GM19023 (cell line): ENCODE measurements around the gene PPARG.
"Not testable (repeated sequence)": the region's sequence is repeated elsewhere in the genome, so short reads cannot be mapped to it uniquely, and the experiment has no call there.

Experiments
- ATAC-seq: cut with Tn5 transposase; IDR thresholded peaks from one replicate; pipeline ENCODE4 v1.9.1; 2021; ENCODE audit warnings: mild to moderate bottlenecking, moderate library complexity; ENCODE audit not compliant: unreplicated experiment

PPARG gene

DNA sequence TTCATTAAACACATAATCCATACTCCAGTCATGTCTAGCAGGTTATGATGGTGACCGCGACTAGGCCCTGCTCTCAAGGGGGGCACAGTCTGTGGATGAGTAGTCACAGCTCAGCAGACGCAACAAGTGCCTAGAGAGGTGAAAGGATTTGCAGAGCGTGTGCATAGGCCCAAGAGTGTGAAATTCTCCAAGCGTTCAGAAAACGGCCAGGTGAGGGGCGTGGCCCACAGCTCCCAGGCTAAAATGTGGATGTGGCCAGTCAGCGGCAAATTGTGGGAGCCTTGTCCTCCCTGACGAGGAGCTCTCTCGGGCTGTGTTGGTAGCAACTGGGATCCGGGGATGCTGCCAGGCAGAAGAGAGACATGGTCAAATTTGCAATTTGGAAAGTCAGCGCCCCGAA, 149.0 kb downstream of the PPARG start:
- ATAC-seq: no peak

DNA sequence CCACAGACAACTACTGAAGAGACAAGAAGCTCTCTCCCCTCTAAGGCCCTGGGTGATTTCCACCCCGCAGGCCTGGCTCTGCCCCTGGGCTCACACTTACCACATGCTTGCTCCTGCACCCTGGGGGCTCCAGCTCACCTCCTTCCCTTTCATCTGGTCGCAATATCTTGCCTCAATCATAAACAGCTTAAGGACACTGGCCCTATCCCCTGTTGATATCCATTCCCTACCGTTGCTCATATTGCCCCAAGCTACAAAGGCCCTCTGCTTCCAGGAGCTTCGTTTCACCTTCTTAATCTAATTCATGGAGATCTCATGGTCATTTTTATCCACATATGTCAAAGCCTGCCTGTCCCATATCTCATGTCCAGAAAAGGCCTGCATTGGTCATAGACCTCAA, 149.4 kb downstream of the PPARG start:
- ATAC-seq: no peak

DNA sequence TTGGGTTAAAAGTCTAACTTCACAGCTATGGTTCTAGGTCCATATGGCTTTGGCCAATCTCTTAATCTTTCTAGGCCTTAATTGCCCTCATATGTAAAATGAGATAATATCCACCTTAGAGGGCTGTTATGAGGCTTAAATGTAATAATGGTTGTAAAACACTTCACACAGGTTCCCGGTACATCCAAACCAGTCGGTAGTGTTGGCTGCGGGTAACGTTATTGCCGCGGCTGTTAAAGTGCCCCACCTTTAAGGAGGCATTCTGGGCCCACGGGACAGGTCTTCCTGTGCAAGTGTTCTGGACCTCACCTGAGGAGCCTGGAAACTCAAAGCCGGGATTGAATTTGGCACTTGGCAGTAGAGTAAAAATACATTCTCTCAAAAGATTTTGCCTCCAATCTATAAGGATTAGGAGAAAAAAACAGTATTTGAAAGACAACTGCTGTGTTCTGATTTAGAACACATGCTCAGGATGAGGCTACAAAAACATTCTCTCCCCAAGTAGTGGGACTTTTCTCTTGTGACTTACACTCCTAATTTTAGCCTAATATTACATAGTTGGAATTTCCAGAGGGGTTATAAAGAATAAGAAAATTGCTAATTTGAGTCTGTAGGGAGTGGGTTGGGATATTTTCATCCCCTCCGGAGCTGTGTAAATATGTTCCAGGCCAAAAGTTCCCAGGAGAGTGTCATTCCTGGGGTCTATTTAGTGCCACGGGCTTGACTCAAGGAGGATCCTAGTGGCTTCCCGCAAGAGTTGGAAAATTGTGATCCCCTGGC, 150.5 kb downstream of the PPARG start:
- ATAC-seq: no peak

GRCh38 chr3:12440927-12441714, 152.3 kb downstream of the PPARG start:
- ATAC-seq: no peak

DNA sequence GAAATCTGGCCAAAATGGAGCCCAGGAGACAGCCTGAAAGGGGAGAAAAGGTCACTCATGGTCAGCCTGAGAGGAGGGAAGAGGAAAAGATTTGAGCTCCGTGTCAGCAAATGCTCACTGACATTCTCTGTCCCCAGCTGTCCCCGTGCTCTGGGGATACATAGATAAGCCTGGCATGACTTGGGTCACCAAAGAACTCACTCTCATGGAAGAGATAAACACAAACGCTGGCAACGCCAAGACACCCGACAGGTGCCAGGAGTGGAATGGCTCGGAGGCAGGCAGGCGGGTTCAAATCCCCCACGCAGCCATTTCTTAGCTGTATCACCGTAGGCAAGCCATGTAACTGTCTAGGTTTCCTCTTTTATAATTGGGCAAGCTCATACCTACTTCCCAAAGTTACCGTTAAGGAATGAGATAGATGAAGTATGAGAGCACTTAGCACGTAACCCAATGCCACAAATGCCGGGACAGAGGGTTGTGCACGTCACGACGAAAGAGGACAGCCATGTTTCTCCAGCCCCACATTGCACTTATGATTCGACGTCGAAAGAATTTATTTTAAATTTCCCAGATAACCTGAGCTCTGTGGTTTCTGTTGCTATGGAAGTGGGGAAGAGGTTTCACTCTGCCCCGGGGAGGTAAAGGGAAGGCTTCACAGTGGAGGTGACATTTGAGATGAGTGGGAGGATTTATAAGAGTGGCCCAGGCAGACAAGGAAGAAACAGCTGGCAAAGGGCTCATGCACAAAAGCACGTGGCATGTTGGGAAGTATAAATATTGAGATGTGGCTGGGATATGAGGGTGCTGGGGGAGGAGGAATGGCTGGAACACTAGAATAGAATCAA, 154.0 kb downstream of the PPARG start:
- ATAC-seq: no peak

DNA sequence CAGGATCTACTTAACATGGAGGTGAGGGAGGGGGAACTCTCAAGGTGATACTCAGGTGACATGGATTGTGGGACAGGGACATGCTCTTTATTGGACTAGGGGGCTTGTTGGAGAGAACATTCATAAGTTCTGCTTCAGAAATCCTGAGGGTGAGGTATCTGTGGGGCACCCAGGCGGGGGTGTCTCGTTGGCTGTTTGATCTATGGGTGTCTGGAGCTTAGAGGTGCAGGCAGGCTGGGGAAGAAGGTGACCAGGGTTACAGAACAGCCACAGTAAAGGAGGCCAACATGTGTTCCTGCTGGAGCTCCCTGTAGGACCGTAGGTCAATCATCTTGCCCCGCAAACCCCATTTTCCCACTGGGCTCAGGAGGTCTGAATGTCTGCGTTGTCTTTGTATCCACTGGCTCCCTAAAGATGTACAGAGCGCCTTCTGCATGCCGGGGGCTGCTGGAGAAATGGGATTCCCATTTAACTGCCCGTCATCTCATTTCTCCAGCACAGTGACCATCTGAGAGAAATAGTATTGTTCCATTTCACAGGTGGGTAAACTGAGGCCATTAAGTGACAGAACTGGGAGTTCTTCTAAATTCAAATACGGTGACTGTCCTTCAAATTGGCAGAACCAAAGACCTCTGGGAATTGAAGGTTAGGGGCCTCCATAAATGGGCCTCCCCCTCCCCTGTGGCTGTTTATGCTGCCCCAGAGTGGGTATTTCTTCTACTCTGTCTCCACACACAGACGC, 155.1 kb downstream of the PPARG start:
- ATAC-seq: no peak

DNA sequence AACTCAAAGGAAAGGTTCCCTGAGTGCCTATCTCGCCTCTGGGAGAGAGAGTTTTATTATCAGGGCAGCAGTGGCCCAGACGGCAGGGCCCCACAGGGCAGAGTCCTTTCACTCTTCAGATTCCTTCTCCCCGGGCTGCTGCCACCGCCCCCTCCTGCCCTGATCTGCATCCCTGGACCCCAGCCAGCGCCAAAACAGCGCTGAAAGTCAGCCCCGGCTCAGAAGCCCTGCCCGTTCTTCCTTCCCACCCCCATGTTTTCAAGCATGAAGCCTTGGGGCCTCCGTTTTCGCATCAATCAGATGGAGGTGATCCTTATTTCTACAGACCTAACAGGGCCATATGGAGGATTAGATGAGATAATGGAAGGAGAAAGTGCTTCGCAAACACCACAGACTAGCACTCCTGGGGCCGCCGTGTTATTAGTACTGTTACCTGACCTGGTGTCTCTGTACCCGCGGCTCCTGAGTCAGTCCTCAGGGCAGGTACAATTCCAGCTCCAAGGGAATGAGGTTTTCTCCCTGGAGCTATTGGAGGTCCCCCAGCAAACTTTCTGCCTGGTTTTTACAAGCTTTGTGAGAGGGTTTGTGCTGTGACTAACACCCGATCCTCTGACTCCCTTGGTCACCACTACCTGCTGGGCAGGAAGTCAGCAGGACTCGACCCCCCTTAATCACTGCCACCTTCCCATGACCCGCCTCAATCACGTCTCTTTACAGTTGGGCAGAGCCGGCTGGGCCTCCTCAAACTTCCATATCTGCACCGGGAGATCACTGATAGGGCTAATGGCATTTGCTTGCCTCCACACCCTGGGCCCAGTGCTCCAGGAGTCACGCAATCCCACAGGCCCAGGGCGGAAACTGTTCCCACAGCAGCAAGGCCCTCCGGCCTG, 156.0 kb downstream of the PPARG start:
- no peak for ATAC-seq

- ATAC-seq: no peak
Measured at GRCh38 chr3:12445523-12446240, 156.8 kb downstream of the PPARG start.

- no peak for ATAC-seq
Measured at GRCh38 chr3:12446298-12446697, 157.4 kb downstream of the PPARG start.

- ATAC-seq: no peak
Measured at GRCh38 chr3:12447075-12447474, 158.2 kb downstream of the PPARG start.

DNA sequence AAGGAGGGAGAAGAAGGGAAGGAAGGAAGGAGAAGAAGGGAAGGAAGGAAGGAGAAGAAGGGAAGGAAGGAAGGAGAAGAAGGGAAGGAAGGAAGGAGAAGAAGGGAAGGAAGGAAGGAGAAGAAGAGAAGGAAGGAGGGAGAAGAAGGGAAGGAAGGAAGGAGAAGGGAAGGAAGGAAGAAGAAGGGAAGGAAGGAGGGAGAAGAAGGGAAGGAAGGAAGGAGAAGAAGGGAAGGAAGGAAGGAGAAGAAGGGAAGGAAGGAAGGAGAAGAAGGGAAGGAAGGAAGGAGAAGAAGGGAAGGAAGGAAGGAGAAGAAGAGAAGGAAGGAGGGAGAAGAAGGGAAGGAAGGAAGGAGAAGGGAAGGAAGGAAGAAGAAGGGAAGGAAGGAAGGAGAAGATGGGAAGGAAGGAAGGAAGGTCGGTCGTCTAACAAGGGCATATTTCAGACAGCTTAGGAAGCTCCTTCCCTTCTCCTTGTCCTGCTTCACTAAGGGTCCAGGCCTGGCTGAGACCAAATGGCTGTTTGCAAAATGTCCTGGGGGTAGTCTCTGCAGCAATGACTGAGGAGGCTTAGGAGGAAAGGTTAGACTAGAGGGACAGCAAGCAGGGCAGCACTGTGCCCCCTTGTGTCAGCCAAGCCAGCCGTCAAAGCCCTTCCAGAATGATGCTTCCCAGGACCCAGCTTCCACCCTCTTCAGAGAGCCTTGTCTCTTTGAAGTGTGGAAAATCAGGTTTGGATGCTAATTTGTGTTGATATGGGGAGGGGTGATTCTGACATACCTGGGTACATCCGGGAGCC, 159.7 kb downstream of the PPARG start:
- ATAC-seq: not testable (repeated sequence)

DNA sequence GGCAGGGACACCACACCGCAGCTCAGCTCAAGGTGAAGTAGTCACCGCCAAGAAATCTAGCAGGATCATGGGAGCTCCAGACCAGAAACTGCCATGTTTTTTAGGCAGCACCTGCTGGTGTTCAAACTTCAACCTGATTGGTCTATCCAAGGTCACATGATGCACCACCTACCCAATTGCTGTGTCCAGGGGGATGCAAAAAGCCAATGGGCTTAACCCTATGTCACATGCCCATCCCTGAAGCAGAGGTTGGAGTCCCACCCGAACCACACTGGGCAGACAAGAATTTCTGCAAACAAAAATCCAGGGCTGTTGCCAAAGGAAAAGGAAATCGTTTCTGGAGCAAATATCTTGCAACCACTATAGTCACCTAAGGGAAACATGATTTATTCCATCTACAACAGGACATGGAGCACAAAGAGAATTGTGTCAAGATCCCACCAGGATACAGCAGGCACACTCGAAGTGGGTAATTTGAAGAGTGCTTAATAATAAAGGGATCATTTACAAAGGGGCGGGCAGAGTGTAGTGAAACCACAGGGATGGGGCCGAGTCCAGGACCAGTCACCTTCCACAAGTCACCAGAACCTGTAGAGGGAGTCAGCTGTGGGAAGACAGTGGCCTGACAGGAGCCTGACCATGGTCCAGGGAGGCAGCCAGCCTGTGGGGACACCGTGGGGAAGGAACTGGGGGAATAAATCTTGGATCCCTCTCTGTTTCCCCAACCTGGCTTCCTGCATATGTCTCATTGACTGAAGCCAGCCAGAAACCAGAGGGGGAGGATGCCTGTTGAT, 161.2 kb downstream of the PPARG start:
- ATAC-seq: no peak

DNA sequence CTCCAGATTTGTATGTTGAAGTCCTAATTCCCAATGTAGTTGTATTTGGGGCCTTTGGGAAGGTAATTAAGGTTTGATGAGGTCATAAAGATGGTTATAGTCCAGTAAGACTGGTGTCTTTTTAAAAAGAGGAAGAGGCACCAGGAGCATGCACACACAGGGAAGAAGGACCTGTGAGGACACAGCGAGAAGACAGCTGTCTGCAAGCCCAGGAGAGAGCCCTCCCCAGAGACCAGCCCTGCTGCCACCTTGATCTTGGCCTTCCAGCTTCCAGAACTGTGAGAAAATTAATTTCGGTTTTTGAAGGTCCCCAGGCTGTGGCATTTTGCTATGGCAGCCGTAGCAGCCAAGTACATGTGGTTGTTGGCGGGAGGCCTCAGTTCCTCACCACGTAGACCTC, 162.6 kb downstream of the PPARG start:
- ATAC-seq: no peak

- ATAC-seq: no peak
Measured at GRCh38 chr3:12451960-12452359, 163.1 kb downstream of the PPARG start.

GRCh38 chr3:12452361-12453330, 163.8 kb downstream of the PPARG start:
- no peak for ATAC-seq

DNA sequence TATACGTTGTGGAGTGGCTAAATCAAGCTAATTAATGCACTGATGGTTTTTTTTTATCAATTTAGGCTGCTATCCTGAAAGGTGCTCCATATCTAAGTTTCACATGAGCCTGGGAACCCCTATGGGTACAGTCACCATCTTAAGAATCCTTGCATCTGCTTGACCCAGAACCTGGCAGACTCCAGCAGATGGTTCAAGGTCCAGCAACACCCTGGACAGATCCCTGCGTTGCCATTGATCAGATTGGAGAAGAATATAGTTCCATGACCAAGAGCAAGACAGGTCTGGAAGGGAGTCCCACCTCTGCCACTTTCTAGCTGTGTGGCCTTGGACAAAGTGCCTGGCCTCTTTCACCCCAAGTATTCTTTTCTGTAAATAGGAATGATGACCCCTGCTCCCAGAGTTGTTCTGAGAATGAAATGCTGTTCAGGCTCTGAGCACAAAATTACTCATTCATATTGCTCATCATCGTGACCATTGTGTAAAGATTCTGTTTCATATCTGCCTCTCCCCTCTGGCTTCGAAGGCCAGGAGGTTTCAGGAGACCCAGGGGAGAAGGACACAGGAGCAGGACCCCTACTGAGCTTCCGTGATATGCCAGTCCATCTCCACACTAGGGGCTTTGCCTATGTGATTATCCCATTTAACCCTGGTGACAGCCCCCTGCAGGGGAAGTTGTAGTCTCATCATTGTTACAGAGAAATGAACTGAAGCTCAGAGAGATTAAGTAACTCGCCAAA, 165.4 kb downstream of the PPARG start:
- no peak for ATAC-seq
